GM18526 (cell line): ENCODE results near the gene BAIAP2.

Experiments
- POLR2A ChIP-seq: IDR thresholded peaks from 3 replicates; pipeline ENCODE4 v1.6.1; 2011; ENCODE audit not compliant: insufficient read length; ENCODE audit errors: extremely low read depth

BAIAP2 gene

DNA sequence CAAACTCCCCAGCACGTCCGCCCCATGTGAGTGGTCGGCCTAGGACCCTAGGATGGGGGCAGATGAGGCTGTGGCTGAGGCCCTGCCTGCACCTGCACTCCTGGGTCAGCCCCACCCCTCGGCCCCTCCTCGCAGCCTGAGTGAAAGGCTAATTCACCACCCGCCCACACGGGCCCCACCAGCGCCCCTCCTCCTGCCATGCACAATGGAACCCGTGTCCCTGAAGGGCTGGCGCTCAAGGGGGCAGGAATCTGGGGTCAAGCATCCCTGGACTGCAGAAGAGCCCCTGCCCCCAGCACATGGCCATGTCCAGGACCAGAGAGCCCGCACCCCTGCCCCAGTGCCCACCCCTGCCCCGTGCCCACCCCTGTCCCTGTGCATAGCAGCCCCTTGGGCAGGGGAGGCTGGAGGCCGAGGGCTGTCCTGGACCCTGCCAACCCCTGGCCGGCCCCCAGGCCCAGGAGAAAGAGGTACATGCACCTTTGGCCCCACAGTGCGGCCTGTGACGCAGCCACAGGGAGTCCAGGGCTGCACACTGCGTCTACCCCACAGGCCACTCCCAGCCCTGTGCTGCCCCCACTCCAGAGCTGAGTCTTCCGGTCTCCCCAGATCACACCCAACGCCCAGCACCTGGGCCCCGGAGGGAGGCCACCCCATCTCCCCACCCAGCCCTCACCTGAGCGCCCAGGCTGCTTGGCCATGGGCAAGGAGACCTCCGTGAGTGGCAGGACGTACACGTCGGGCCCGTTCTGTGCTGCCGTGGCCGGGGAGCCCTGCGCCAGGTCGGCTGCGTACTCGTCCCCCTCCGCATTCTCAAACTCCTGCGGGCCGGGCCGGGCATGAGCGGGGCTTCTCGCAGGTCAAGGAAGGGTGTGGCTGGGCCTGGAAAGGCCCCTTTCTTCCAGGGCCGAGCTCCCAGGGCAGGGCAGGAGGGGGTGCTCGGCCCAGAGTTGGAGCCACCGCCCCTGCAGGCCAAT is 95.7 kb downstream of the BAIAP2 start:
- no peak for TF ChIP-seq POLR2A

DNA sequence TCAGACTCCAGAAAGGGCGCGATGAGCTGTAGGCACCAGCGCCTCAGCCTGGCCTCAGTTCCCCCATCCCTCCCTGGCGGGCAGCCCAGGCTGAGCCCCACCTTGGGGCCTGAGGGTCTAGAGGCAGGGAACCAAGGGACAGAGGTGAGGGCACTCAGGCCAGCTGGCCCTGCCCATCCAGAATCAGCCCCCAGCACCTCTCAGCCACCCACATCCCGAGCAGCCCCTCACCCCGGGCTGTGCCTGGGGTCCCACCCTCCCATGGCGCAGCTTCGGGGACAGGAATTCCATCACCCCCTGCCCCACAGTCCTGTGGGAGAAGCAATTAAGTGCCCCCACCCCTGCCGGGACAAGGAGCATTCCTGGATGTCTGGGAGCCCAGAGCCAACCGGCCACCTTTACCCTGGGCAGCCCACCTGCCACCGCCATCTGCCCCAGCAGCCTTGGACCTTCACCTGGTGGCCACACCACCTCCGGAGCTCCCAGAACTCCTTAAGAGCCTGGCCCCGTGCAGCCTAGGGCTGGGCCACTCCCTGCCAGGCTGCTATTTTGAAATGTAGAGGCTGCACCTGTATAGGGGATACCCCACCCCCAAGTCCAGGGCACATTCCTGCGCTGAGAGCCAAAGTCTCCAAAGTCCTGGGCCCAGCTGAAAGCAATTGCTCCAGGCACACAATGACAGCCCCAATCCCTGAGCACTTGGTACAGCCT is 96.7 kb downstream of the BAIAP2 start:
- no peak for TF ChIP-seq POLR2A

DNA sequence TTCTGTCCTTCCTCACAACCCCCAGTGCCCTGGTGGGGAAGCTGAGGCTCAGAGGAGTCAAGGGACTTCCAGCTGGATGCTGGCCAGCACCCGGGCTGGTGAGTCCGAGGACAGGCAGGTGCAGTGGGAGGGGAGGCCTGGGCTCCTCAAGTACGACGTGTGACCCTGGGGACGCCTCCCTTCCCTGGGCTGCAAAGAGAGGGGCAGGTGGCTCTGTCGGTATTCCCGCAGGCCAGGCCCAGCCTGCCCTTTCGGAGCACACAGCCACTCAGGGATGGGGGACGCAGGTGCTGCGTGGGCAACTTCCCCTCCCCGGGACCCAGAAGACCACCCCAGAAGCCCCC is 97.2 kb downstream of the BAIAP2 start:
- no peak for TF ChIP-seq POLR2A

DNA sequence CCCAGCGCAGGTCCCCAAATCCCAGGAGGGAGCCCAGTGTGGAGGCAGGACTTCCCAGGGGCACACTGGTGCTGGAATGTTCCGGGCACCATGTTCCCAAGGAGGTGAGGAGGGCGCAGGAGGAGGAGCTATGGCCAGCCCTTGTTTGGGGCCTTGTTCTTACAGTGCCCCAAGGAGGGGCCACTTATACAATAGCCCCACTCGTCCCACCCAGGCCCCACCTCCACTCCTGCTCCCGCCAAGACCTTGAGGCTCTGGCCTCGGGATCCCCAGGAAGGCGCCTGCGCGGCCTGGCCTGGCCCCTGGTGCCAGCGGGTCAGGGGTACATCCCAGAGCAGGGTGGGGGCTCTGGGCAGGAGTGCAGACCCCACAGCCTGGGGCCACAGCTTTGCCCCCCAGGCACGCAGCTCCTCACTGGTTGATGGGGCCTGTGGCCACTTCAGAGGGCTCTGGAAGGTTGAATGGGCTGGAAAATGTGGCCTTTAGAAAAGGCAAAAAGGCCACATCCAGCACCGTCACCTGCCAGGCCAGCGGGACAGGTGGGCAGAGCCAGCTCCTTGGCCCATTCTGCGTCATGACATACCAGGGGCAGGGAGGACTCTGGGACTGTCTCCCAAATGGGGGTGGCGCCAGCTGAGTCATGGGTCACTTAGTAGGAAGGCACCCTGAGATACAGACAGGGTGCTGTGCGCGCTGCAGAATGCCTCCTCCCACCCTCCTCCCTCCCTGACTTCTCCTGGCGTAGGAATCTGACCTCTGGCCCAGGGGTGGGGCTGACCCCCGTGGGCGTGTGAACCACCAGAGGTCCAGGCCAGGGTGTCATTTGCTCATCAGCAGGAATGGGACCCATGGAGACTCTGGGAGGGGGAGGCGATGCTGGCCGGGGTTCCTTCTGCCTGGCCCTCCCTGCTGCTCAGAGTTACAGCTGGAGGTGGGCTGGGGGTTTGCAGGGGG is 98.1 kb downstream of the BAIAP2 start:
- no peak for TF ChIP-seq POLR2A

DNA sequence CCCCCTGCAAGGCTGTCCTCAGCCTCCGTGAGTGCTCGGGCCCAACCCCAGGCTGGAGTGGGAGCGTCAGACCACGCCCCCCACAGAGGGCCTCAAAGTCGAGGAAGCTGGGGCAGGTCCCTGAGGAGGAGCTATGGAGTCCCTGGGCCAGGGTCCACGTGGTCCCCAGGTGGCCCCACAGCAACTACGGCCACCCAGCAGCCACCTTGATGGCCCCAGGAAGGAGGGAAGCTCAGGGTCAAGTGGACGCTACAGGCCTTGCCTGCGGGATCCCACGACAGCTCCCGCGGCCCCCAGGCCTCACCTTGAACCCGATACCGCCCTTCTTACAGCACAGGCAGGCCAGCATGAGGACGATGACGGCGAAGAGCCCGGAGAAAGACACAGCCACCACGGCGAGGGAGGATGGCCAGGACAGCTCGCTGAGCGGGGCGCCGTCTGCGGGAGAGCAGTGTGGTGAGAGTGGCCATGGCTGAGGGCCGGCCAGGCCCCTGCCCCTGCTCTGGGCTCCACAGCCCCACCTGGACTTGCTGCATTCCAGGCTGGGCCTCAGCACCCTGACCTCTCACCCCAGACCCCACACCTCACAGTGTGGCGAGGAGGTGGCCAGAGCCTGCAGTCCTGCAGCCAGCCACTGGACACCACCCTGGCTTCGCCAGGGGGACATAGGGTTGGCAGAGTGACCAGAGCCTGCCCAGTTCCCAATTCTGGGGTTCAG is 99.3 kb downstream of the BAIAP2 start:
- no peak for TF ChIP-seq POLR2A

DNA sequence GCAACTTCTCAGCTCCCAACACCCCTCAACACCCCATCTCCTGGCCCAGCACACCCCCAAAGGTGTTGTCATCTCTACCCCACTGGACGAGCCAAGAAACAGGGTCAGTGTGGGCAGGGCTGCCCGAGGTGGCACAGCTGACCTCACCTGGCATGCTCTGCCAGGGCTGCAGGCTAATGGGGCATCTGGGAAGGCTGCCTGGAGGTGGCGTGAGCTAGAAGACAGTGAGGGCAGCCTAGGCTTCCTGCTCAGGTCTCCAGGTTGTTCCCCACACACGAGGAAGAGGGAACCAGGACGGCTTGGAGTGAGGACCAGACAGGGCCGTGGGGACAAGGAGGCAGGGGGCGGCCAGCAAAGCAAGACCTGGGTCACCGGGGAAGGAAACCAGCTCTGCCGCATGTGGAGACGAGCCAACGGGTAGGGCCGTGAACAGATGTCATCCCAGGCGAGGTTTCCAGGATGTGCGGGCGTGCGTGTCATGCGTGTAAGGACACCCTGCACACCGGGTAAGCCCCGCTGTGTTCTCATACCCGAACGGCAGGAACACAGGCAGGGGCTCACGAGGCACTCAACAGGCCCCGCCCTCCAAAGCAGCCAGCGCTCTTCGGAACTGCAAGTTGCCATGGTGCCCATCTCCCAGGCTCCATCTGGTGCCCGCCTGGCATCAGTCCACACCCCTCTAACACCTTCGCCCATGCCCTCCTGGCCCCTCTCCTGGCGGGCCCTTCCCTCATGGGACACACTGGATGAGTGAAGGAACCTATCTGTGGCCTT is 100.7 kb downstream of the BAIAP2 start:
- TF ChIP-seq POLR2A, result no peak

DNA sequence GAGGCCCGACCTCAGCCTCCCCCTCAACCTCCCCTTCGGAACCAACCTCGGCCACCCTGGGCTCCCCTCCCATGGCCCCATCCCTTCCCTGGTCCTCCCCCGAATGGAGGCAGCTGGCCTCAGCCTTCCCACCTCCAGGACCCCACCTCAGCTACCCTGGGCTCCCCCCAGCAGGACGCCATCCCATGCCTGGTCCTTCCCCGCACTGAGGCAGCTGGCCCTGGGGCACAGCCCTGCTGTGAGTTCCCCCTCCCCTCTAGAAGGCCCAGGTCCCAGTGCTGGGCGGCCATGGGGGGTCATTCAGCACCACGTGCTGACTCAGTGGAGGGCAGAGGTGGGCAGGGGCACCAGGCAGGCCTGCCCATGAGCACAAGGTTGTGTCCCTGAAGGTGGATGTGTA is 101.4 kb downstream of the BAIAP2 start:
- TF ChIP-seq POLR2A, result no peak

DNA sequence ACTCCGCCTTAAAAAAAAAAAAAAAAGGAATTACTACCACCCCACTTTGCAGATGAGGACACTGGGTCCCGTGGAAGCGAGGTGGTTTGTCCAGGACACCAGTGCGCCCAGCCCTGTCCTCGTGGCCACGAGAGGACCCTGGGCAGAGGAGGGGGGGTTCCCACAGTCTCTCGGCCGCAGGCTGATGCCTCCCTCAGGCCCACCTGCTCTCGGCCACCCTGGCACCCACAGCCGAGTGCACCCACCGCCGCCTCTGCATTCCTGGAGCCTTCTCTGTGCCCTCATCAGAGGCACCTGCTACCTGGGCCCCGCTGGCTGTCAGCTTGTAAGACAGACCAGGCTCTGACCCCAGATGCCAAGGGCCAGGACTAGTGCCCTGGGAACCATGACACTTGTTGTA is 102.3 kb downstream of the BAIAP2 start:
- no peak for TF ChIP-seq POLR2A

DNA sequence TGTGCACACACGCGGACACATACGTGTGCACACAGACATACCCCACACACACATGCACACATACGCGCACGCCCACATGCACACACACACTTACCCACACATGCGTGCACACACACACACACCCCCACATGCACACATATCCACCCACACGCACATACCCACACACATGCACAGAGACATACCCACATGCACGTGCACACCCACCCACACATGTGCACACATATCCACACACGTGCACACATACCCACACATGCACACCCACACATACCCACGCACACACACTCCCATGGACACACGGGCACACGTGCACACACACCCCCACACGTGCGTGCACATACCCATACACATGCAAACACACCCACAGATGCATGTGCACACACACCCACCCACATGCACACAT is 103.1 kb downstream of the BAIAP2 start:
- no peak for TF ChIP-seq POLR2A

DNA sequence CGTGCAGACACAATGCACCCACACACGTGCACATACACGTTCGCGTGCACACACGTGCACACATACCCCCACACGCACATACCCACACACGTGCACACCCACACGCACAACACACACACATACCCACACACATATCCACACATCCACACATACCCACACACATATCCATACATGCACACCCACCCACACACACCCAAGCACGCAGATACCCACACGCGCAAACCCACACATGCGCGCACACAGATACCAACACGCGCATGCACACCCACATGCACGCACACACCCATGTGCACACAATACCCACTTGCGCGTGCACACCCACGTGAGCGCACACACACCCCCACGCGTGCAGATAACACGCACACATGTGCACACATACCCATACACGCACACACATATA is 103.5 kb downstream of the BAIAP2 start:
- TF ChIP-seq POLR2A, result no peak

DNA sequence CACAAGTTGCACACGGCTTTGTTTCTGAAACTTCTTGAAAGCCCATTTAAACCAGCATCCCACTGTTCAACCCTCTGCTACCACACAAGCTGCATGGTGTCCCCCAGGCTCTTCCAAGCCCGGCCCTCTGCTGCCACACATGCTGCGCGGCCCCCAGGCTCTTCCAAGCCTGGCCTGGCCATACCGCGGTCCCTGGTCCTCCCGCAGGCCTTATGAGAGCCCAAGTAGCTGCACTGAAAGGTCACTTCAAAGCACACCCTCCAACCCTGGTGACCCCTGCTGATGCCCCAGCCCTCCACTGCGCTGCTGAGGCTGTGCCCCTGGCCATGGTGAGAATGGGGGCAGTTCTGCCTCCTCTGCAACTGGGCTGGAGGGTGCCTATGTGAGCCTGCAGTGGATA is 104.5 kb downstream of the BAIAP2 start:
- no peak for TF ChIP-seq POLR2A

DNA sequence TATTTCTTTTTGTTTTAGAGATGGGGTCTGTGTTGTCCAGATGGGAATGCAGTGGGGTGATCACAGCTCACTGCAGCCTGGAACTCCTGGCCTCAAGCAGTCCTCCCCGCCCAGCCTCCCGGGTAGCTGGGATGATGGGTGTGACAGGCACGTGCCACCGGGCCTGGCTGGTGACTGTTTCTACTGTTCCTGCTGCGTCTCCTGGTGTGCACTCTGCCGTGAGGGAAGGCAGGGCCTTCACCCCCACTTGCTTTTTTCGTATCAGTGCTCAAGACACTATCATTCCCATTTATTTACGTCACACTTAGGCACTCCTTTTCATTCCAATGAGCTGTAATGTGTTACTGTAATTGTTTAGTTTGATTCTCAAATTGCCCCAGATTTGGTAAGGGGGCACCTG is 105.1 kb downstream of the BAIAP2 start:
- no peak for TF ChIP-seq POLR2A

DNA sequence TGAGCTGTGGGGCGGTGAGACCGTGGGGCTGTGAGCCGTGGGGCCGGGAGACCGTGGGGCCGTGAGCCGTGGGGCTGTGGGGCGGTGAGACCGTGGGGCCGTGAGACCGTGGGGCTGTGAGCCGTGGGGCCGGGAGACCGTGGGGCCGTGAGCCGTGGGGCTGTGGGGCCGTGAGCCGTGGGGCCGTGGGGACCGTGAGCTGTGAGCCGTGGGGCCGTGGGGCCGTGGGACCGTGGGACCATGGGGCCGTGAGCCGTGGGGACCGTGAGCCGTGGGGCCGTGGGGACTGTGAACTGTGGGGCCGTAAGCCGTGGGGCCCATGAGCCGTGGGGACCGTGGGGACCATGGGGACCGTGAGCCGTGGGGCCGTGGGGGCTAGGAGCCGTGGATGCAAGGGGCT is 105.7 kb downstream of the BAIAP2 start:
- TF ChIP-seq POLR2A, result no peak
